HepG2 (cell line): ENCODE measurements around the gene IRF2BPL. TPM values are rescaled to one million over a fixed set of nuclear protein-coding genes. Genes with fewer than 3 reads are reported as not detected.

Source experiments
- GABPB1 ChIP-seq: IDR thresholded peaks from 2 replicates; pipeline ENCODE4 v1.6.1; 2016; ENCODE audit warnings: mild to moderate bottlenecking, missing genetic modification reagents, moderate library complexity, missing compliant biosample characterization
- GLI4 ChIP-seq: sonication (generic); formaldehyde crosslinking; IDR thresholded peaks from 2 replicates; pipeline ENCODE4 v1.5.1; 2020; ENCODE audit warnings: missing genetic modification reagents, mild to moderate bottlenecking, moderate library complexity, borderline replicate concordance
- HNRNPL ChIP-seq: fragments of 200-400 bp; formaldehyde crosslinking; IDR thresholded peaks from 2 replicates; pipeline ENCODE4 v1.6.1; 2017; ENCODE audit warnings: mild to moderate bottlenecking, low read depth, low read length
- KAT2B ChIP-seq: fragments of 150-350 bp; IDR thresholded peaks from 2 replicates; pipeline ENCODE4 v1.6.1; 2014; ENCODE audit warnings: low read depth, low read length, borderline replicate concordance
- MAZ ChIP-seq, 2 experiments: sonication (generic) in 1 of 2; formaldehyde crosslinking in 1 of 2; IDR thresholded peaks; 2 replicates each; pipeline versions ENCODE4 v1.5.0 to v1.6.1; 2012 to 2020; ENCODE audit warnings: low read depth in 2 of 2, mild to moderate bottlenecking in 2 of 2, borderline replicate concordance in 1 of 2, improper control_type of control experiment in 1 of 2, low read length in 1 of 2, missing genetic modification reagents in 1 of 2, moderate library complexity in 1 of 2
- RXRA ChIP-seq: sonication (generic); formaldehyde crosslinking; IDR thresholded peaks from 2 replicates; pipeline ENCODE4 v1.5.1; 2020; ENCODE audit warnings: missing genetic modification reagents
- SMC3 ChIP-seq: IDR thresholded peaks from 2 replicates; pipeline ENCODE4 v1.6.1; 2011; ENCODE audit warnings: low read length, improper control_type of control experiment
- TGIF2 ChIP-seq: IDR thresholded peaks from 2 replicates; pipeline ENCODE4 v1.6.1; 2016; ENCODE audit warnings: control low read depth, missing compliant biosample characterization
- THAP9 ChIP-seq: sonication (generic); formaldehyde crosslinking; IDR thresholded peaks from 2 replicates; pipeline ENCODE4; 2020; ENCODE audit warnings: missing genetic modification reagents, mild to moderate bottlenecking, borderline replicate concordance
- ZNF282 ChIP-seq: fragments of 450-650 bp; IDR thresholded peaks from 2 replicates; pipeline ENCODE4 v1.6.1; 2018; ENCODE audit not compliant: partially characterized antibody
- ZNF557 ChIP-seq: sonication (generic); formaldehyde crosslinking; IDR thresholded peaks from 2 replicates; pipeline ENCODE4 v1.4.0; 2020; ENCODE audit warnings: missing genetic modification reagents
- ZNF782 ChIP-seq: sonication (generic); formaldehyde crosslinking; IDR thresholded peaks from 2 replicates; pipeline ENCODE4 v1.4.0; 2020; ENCODE audit warnings: missing genetic modification reagents, mild to moderate bottlenecking, borderline replicate concordance
- polyA plus RNA-seq, 8 experiments: library from polyadenylated mRNA; depleted of rRNA in 3 of 8; stranded (reverse) in 7 of 8; unstranded in 1 of 8; fragments of >200 nt; fragmentation: Illumina TruSeq in 4 of 8; extraction: Trizol in 4 of 8; gene quantifications; 2 replicates each; pipeline versions ENCODE4 v1.2.1 to v1.2.3, GENCODE V29; 2011 to 2016; ENCODE audit warnings: low read depth in 4 of 8, missing spikeins in 1 of 8, mixed read lengths in 1 of 8; ENCODE audit not compliant: insufficient read depth in 1 of 8
- total RNA-seq, 5 experiments: library from RNA; depleted of rRNA; stranded (reverse); fragments of >200 nt; fragmentation: Illumina TruSeq; extraction: Trizol; gene quantifications; 2 replicates each; pipeline ENCODE4 v1.2.3, GENCODE V29; 2016; ENCODE audit warnings: low read depth in 1 of 5
- TF ChIP-seq, protein P1 (sequence below): IDR thresholded peaks from 2 replicates; pipeline ENCODE4 v1.6.1; 2016; ENCODE audit warnings: missing genetic modification reagents, missing compliant biosample characterization

Gene IRF2BPL
- total and polyA plus RNA-seq, 2 of the 13 experiments (the other 11 are each of a cell fraction or from before 2014, with no cell fraction given) = 6.6 to 8.4 TPM

DNA sequence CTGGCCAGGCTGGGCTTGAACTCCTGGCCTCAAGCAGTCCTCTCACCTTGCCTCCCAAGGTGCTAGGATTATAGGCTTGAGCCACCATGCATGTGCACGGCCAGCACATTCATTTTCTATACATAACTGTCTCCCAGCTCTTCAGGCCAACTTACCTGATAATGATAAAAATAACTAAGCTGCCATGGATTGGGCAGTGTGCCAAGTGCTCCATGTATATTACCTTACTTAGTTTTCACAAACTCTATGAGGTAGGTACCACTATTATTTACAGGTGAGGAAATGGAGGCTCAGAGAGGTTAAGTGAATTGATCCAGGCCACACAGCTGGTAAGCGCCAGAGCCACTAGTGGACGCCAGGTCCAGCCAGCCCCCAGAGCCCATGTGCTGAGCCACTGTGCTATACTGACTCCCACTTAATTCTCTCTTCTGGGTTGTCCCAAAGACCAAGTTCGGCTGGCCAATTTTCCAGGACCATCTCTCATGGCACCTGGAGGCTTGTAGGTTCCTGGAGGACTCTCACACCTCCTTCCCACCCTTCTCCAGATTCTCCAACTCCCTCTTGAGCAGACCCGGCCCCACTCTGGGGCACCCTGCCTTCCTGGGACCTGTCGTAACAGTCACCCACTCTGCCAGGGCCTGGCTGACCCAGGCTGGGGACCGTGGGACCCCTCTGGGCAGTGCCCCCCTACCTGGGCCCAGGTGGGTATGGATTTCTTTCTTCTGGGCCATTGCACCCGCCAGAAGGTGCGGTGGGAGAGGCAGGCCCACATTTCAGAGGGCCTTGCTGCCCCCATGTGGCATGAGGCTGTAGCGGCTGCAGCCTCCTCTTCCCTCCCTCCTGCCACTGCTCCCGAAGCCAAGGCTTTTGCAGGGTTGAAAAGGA, 39.4 kb upstream of the IRF2BPL start (continued):
- TF ChIP-seq THAP9 (CRISPR knock-in tag) (0 out of 2 replicates have a peak, but pooled peaks have one; percentile 48), HNRNPL (0 out of 2 replicates have a peak, but pooled peaks have one; percentile 60), ZNF282 (no peak), GABPB1 (CRISPR knock-in tag) (peak; percentile 17; the same call in 1 of the 2 replicates), MAZ (IDR thresholded peaks at IDR 0.05; ENCODE audit: borderline replicate concordance, low read depth, low read length) (peak; percentile 28; the same call in 1 of the 2 replicates), MAZ (CRISPR knock-in tag; IDR thresholded peaks at IDR 0.05; ENCODE audit: low read depth) (0 out of 2 replicates have a peak, but pooled peaks have one; percentile 38), GLI4 (CRISPR knock-in tag) (no peak), ZNF782 (CRISPR knock-in tag) (no peak), SMC3 (peak; percentile 74), ZNF557 (no peak), RXRA (CRISPR knock-in tag) (0 out of 2 replicates have a peak, but pooled peaks have one; percentile 19), TGIF2 (CRISPR knock-in tag) (no peak), KAT2B (no peak)
- TF ChIP-seq, protein P1, sequence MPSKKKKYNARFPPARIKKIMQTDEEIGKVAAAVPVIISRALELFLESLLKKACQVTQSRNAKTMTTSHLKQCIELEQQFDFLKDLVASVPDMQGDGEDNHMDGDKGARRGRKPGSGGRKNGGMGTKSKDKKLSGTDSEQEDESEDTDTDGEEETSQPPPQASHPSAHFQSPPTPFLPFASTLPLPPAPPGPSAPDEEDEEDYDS (CRISPR knock-in tag) = no peak
